Fibroblast of gingiva (primary cell): ENCODE results near the gene ACSS1.

Experiments used
- DNase-seq: peaks from one replicate; pipeline ENCODE4 v3.0.0-alpha.2; 2011; ENCODE audit warnings: low read depth

Gene ACSS1

GRCh38 chr20:25030649-25031207, 27.2 kb downstream of the ACSS1 start:
- no peak for DNase-seq

GRCh38 chr20:25030007-25030648, 27.8 kb downstream of the ACSS1 start:
- DNase-seq: no peak

GRCh38 chr20:25025986-25026605, 31.8 kb downstream of the ACSS1 start:
- no peak for DNase-seq

DNA sequence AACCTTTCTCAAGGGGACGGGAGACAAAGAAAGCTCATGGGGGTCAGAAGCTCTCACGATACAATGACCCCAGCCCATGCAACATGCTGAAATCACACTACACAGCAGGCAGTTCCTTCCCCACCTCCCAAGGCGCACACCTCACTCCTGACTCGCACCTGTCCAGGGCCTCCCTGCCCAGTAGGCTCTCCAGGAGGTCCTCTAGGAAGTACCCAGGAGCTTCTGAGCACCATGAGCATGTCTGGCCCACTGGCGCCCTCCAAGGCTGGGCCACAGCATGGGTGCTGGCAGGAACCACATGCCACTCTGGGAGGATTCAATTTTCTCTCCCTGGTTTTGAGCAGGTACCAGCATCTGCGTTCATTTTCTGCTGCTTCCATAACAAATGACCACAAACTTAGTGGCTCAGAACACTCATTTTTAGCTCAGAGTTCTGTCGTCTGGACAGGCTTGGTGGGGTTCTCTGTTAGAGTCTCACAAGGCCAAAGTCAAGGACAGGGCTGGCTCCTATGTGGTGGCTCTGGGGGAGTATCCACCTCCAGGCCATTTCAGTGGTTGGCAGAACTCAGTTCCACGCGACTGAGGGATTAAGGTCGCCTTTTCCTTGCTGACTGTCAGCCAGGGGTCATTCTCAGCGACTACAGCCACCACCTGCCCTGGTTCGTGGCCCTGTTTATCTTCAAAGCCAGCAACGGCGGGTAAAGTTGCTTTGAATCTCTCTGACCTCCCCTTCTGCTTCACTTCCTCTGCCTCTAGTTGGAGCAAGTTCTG, 32.7 kb downstream of the ACSS1 start:
- no peak for DNase-seq

DNA sequence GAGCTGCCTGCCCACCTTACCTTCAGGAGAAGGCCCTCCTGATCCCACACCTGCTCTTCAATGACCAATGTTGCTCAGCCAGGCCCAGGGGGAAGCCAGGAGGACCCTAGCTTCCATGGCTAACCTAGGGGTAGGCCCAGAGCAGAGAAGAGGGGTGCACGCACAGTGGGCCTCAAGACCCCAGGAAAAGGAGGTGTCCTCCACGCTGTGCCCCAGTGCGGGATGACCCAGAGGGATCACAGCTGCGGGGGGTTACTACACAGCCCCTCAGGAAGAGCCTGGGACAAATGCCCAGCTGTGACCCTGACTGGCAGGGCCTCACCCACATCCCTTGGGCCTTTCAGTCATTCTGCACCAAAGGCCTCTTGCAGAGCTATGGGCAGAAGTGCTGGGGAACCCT, 33.8 kb downstream of the ACSS1 start:
- no peak for DNase-seq

DNA sequence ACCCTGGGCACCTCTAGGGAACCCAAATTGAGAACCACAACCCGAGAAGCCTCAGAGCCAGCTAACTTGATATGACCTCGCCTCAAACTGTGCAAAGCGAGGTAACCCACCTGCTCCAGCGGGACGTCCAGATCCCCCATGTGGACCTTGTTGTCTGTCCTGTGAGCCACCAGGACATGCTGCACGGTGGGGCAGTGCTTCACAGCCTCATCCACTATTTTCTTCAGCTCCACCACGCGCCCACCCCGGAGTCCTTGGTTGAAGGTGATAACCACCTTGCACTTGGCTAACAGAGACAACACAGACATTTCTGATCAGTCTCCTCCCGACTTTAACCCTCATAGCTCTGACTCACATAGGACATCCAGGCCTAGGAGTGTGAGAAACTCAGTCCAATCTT, 34.6 kb downstream of the ACSS1 start:
- DNase-seq: no peak

GRCh38 chr20:25022680-25023079, 35.3 kb downstream of the ACSS1 start:
- DNase-seq: no peak

GRCh38 chr20:25021336-25021735, 36.6 kb downstream of the ACSS1 start:
- DNase-seq: no peak

DNA sequence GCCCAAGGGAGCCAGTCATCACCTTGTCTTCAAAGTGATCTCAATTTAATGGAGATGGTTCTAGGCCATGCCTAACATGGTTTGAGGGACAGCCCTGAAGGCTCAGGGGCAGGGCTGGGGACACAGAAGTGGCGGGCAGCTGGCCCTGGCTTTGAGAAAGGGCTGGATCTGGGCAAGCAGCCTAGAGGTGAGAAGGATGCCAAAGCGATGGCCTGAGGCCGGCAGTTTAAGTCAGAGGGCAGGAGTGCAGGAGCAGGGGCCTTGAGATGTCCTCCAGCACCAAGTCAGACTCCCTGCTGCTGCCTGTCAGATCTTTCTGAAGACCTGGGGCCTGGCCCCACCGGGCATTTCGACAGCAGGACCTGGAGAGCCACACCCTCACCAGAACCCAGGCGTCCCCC, 37.0 kb downstream of the ACSS1 start:
- no peak for DNase-seq

DNA sequence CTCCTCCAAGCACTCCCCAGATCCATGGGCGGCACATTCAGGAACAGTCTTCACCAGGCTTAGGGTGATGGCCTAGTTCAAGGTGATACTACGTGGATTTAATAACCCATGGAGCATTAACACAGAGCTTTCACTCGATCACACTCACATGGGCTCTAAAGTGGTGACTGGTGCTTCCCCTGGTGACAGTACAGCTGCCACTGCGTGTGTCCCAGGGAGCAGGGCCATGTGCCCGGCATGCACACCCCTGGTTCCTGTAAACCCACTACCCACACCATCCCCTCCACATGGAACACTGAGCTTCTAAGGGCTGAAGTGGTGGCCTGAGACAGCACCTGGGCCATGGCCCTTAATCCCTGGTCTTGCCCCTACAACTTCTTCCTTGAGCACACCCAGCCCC, 37.6 kb downstream of the ACSS1 start:
- DNase-seq: no peak

DNA sequence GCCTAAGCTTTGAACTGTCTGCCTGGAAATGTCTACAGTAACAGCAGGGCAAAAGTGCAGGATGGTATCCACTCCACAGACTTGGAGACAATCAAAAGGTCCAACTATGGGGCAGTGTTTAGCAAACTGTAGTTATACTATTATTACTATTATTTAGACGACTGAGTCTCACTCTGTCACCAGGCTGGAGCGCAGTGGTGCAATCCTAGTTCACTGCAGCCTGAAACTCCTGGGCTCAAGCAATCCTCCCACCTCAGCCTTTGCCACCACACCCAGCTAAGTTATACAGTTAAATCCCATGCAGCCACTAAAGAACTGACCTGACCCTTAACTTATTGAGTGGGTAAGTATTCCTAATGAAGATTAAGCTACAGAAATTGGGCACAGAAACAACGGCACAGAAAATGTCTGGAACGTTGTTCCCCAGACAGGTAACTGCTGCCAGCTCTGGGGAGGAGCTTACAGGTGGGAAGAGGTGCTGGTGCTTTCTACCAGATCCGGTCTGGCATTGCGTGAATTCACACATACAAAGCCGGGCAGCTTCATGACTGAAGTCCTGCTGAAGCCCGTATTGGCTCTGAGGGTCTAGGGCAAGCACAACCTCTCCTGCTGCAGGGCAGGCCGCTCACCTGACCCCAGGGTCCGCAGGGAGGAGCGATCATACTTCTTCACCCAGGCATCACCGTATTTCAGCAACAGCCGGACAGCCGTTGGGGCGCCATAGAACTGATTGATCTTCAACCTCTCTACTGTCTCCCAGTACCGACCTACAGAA, 38.4 kb downstream of the ACSS1 start:
- DNase-seq: no peak

DNA sequence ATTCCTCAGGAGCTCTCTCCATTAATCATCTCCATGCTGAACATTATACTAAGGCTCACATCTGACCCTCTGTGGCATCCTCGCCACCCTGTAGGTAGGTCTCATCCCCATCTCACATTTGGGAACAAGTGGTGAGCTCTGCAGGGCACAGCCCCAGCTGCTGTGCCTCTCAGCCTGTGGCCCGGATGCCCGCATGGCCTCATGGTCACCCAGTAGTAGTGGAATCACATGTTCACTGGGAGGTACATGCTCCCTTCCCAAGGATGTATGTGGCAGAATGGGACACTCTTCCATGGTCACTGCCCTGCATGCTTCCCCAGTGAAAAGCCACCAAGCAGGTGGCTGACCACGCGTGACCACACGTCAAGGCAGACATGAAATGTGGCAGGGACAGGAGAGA, 39.1 kb downstream of the ACSS1 start:
- DNase-seq: no peak

DNA sequence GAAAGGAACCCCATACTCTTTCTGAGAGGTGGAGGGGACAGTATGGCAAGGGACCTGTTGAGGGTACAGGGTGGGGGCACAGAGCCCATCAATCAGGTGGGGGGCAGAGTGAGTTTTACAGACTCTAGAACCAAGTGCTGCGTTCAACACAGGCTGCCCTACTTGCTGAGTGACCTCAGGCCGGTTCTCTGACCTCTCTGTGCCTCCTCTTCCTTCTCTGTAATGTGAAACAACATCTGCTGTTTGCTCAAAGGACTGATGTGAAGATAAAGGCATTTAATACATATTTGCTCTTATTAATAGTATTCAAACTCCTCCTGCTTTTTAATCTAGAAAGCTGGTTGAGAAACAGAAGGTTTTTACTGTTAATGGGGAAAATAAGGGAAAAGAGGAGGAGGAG, 39.5 kb downstream of the ACSS1 start:
- no peak for DNase-seq

GRCh38 chr20:25017257-25017803, 40.6 kb downstream of the ACSS1 start:
- no peak for DNase-seq

- no peak for DNase-seq
These were observed 41.5 kb downstream of the ACSS1 start for GRCh38 chr20:25016471-25016870.

DNA sequence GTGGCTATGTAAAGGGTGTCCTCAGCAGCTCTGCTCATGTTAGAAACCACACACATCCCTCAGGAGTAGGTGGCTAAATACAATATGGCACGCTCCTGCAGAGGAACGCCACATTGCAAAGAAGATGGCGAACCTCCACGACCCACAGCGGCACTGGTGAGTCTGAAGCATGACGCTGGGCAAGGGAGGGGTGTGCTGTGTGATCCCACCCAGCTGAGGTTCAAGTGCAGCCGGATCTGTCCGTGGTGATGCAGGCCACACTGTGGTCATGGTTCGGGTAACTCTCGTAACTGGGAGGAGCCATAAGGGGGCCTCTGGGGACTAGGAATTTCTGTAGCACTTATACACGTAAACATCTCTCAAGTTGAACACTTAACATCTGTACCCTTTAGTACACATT, 42.0 kb downstream of the ACSS1 start:
- DNase-seq: no peak

GRCh38 chr20:25014816-25015215, 43.1 kb downstream of the ACSS1 start:
- DNase-seq: no peak

GRCh38 chr20:25013478-25014380, 44.2 kb downstream of the ACSS1 start:
- no peak for DNase-seq

- no peak for DNase-seq
These were observed 45.2 kb downstream of the ACSS1 start for GRCh38 chr20:25012616-25013189.

DNA sequence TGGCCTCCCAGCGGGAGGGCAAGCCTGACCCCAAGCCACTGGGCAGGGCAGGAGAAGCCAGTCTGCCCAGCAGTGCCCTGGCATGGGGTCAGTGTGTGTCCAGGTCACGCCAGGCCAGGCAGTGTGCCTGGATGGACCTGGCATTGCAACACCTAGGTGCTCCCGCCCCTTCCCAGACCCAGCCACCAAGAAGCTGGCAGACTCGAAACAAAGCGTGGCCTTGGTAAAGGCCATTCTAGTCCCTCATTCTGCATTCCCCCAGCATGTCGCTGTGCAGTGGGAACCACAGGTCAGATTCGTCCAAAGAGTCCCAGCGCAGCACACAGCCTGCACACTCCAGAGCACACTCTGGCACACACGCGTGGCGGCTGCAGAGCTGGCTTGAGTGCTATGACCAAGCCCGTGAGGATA, 46.1 kb downstream of the ACSS1 start:
- no peak for DNase-seq

DNA sequence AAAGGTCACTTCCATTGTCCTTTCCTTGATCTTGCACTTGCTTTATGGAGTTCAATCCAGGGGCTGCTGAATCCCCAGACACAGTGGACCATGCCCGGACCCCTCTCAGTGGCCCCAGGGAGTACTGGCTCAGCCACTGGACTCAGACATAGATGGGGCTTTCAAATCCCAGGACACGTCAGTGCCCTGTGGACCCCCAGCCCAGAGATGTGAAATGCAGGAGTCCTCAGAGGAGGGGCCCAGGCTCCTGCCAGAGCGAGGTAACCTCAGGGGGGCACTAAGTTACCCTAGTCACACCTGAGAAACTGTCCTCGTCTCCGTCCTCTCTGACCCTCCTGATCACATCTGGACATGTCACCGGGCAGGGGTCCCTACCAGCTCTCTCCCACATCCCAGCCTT, 46.7 kb downstream of the ACSS1 start:
- DNase-seq: no peak
